HepG2 (cell line): ENCODE results near the gene FAM9C. TPM values are rescaled to one million over a fixed set of nuclear protein-coding genes. Genes with fewer than 3 reads are reported as not detected.

Experiments used
- ATAC-seq: fragments of 200-7000 bp; cut with Tn5 transposase; 3 replicates; pipeline ENCODE4 v1.9.1; 2020; ENCODE audit warnings: mild to moderate bottlenecking, moderate library complexity
- BruUV-seq: library from RNA; stranded (reverse); fragments of 400-500 nt; replicated peaks from 2 replicates; lab custom pipeline; 2021; lab: Mats Ljungman, UMichigan
- CTCF ChIA-PET: fragments of 300-600 bp; formaldehyde crosslinking; extraction: SDS; loops from one replicate; lab custom pipeline; 2021; ENCODE audit warnings: low total read pairs, inconsistent platforms, low intra/inter-chr PET ratio; lab: Yijun Ruan, JAX
- POLR2A ChIA-PET: fragments of 350-600 bp; sonication (Branson Sonifier 250); formaldehyde crosslinking; loops from one replicate; lab custom pipeline; 2020; ENCODE audit warnings: antibody characterized with exemption, inconsistent platforms; lab: Yijun Ruan, JAX
- DNase-seq: peaks from one replicate; pipeline ENCODE4 v3.0.0-alpha.2; 2015; ENCODE audit warnings: low spot score
- FAIRE-seq: peaks from 3 replicates; lab custom pipeline; 2011; peaks lifted over from hg19 to GRCh38; lab: Jason Lieb, UNC
- H2AFZ ChIP-seq: one replicate; pipeline ENCODE4 v1.6.1; 2011; ENCODE audit warnings: low read length, inconsistent platforms
- H3K27ac ChIP-seq: fragments of 300-600 bp; 3 replicates; pipeline ENCODE4 v1.8.0; 2011; ENCODE audit warnings: mixed run types, mild to moderate bottlenecking, mixed read lengths, low read length, inconsistent platforms; ENCODE audit not compliant: insufficient read depth; ENCODE audit errors: extremely low read length
- H3K27me3 ChIP-seq, 2 experiments: fragments of 200-600 bp in 1 of 2; 2 replicates in 1 of 2; 3 replicates in 1 of 2; pipeline versions ENCODE4 v1.6.0 to v1.8.0; 2011; ENCODE audit warnings: low read length in 2 of 2, mild to moderate bottlenecking in 2 of 2, moderate library complexity in 2 of 2, inconsistent platforms in 1 of 2; ENCODE audit not compliant: insufficient read depth in 2 of 2, control insufficient read depth in 1 of 2
- H3K36me3 ChIP-seq, 2 experiments: fragments of 200-600 bp in 1 of 2; replicated peaks in 1 of 2; 2 replicates in 1 of 2; 3 replicates in 1 of 2; pipeline versions ENCODE4 v1.5.1 to v1.8.0; 2011; ENCODE audit warnings: low read length in 2 of 2, inconsistent platforms in 1 of 2; ENCODE audit not compliant: insufficient read depth in 2 of 2, control insufficient read depth in 1 of 2
- H3K4me1 ChIP-seq: 2 replicates; pipeline ENCODE4 v1.5.1; 2012; ENCODE audit warnings: low read length, inconsistent platforms; ENCODE audit not compliant: insufficient read depth
- H3K4me2 ChIP-seq: 2 replicates; pipeline ENCODE4 v1.6.0; 2011; ENCODE audit warnings: low read depth, low read length, inconsistent platforms
- H3K4me3 ChIP-seq, 3 experiments: fragments of 200-600 bp in 1 of 3; sonication (generic), shearing (Covaris generic) in 1 of 3; replicated peaks in 1 of 3; 2 replicates each; pipeline ENCODE4 v1.5.1; 2011 to 2016; ENCODE audit warnings: low read length in 3 of 3, inconsistent platforms in 2 of 3, low read depth in 2 of 3, mild to moderate bottlenecking in 2 of 3, control low read depth in 1 of 3, mixed read lengths in 1 of 3; ENCODE audit not compliant: insufficient read depth in 1 of 3
- H3K79me2 ChIP-seq: one replicate; pipeline ENCODE4 v1.6.1; 2011; ENCODE audit warnings: low read length, inconsistent platforms; ENCODE audit not compliant: insufficient read depth
- H3K9ac ChIP-seq: 2 replicates; pipeline ENCODE4 v1.6.0; 2011; ENCODE audit warnings: mild to moderate bottlenecking, low read depth, low read length, inconsistent platforms; ENCODE audit not compliant: insufficient read depth
- H3K9me3 ChIP-seq: 2 replicates; pipeline ENCODE4 v1.5.1; 2012; ENCODE audit warnings: mild to moderate bottlenecking, low read length
- H4K20me1 ChIP-seq: 2 replicates; pipeline ENCODE4 v1.6.0; 2011; ENCODE audit warnings: inconsistent platforms, mild to moderate bottlenecking, low read length, moderate library complexity; ENCODE audit not compliant: insufficient read depth
- CBFB ChIP-seq: sonication (generic); formaldehyde crosslinking; IDR thresholded peaks from 2 replicates; pipeline ENCODE4 v1.4.0; 2020; ENCODE audit warnings: missing genetic modification reagents
- FIP1L1 ChIP-seq: fragments of 200-400 bp; formaldehyde crosslinking; IDR thresholded peaks from 2 replicates; pipeline ENCODE4 v1.6.1; 2018; ENCODE audit warnings: low read depth, mild to moderate bottlenecking, low read length, moderate library complexity, borderline replicate concordance; ENCODE audit not compliant: insufficient read depth
- GFI1 ChIP-seq: sonication (generic); formaldehyde crosslinking; IDR thresholded peaks from 2 replicates; pipeline ENCODE4 v1.5.0; 2020; ENCODE audit warnings: missing genetic modification reagents, mild to moderate bottlenecking, borderline replicate concordance
- HMG20B ChIP-seq: conservative IDR thresholded peaks from 2 replicates; pipeline ENCODE4 v1.6.1; 2016; ENCODE audit warnings: missing genetic modification reagents, missing compliant biosample characterization
- HOXA7 ChIP-seq: sonication (generic); formaldehyde crosslinking; IDR thresholded peaks from 2 replicates; pipeline ENCODE4 v1.8.1; 2022; ENCODE audit warnings: mild to moderate bottlenecking, missing genetic modification reagents, moderate library complexity
- IRF9 ChIP-seq: sonication (generic); formaldehyde crosslinking; IDR thresholded peaks from 2 replicates; pipeline ENCODE4 v1.8.0; 2022; ENCODE audit warnings: missing genetic modification reagents, mild to moderate bottlenecking, borderline replicate concordance
- SYNCRIP ChIP-seq: fragments of 200-400 bp; formaldehyde crosslinking; IDR thresholded peaks from 2 replicates; pipeline ENCODE4 v1.6.1; 2018; ENCODE audit warnings: mild to moderate bottlenecking, low read depth, low read length; ENCODE audit not compliant: insufficient read depth
- ZFY ChIP-seq: sonication (generic); formaldehyde crosslinking; IDR thresholded peaks from 2 replicates; pipeline ENCODE4 v1.4.0; 2020; ENCODE audit warnings: missing genetic modification reagents
- ZKSCAN8 ChIP-seq: IDR thresholded peaks from 2 replicates; pipeline ENCODE4 v1.6.1; 2016; ENCODE audit warnings: borderline replicate concordance, missing genetic modification reagents, missing compliant biosample characterization
- ZNF3 ChIP-seq: IDR thresholded peaks from 2 replicates; pipeline ENCODE4 v1.7.0; 2017; ENCODE audit warnings: inconsistent platforms
- ZNF563 ChIP-seq: sonication (generic); formaldehyde crosslinking; IDR thresholded peaks from 2 replicates; pipeline ENCODE4 v1.8.0; 2022; ENCODE audit warnings: mild to moderate bottlenecking, moderate library complexity, missing genetic modification reagents
- ZNF574 ChIP-seq: sonication (generic); formaldehyde crosslinking; IDR thresholded peaks from 2 replicates; pipeline ENCODE4 v1.4.0; 2020; ENCODE audit warnings: missing genetic modification reagents
- ZNF672 ChIP-seq: sonication (generic); formaldehyde crosslinking; IDR thresholded peaks from 2 replicates; pipeline ENCODE4 v1.8.1; 2022; ENCODE audit warnings: missing genetic modification reagents
- ZSCAN20 ChIP-seq: sonication (generic); formaldehyde crosslinking; IDR thresholded peaks from 2 replicates; pipeline ENCODE4 v1.4.0; 2020; ENCODE audit warnings: missing genetic modification reagents, mild to moderate bottlenecking, borderline replicate concordance
- WGBS: methylation state at CpG from one replicate; pipeline ENCODE4 v1.1.6; 2017; ENCODE audit warnings: low lambda C conversion rate; 5-methylcytosine and 5-hydroxymethylcytosine counted together
- in situ Hi-C: cut with HindIII; loops from 2 replicates; pipeline ENCODE4 v1.10.0; 2017; ENCODE audit warnings: low pct_unique_long_range_greater_than_20kb; ENCODE audit not compliant: extremely low pct_ligation_motif_present
- intact Hi-C: fragments of 100-400 bp; cut with micrococcal nuclease; formaldehyde crosslinking; loops from one replicate; pipeline ENCODE4 v1.10.0; 2022; ENCODE audit not compliant: unreplicated experiment
- polyA plus RNA-seq, 8 experiments: library from polyadenylated mRNA; depleted of rRNA in 3 of 8; stranded (reverse) in 7 of 8; unstranded in 1 of 8; fragments of >200 nt; fragmentation: Illumina TruSeq in 4 of 8; extraction: Trizol in 4 of 8; gene quantifications; 2 replicates each; pipeline versions ENCODE4 v1.2.1 to v1.2.3, GENCODE V29; 2011 to 2016; ENCODE audit warnings: low read depth in 4 of 8, missing spikeins in 1 of 8, mixed read lengths in 1 of 8; ENCODE audit not compliant: insufficient read depth in 1 of 8
- total RNA-seq, 5 experiments: library from RNA; depleted of rRNA; stranded (reverse); fragments of >200 nt; fragmentation: Illumina TruSeq; extraction: Trizol; gene quantifications; 2 replicates each; pipeline ENCODE4 v1.2.3, GENCODE V29; 2016; ENCODE audit warnings: low read depth in 1 of 5
- TF ChIP-seq, protein P1 (sequence below): sonication (generic); formaldehyde crosslinking; IDR thresholded peaks from 2 replicates; pipeline ENCODE4 v1.5.0; 2020; ENCODE audit warnings: mild to moderate bottlenecking, missing genetic modification reagents
- TF ChIP-seq, protein P2 (sequence below): IDR thresholded peaks from 2 replicates; pipeline ENCODE4 v1.6.1; 2016; ENCODE audit warnings: mild to moderate bottlenecking, missing biosample characterization, missing genetic modification reagents

FAM9C gene
- total and polyA plus RNA-seq, 2 of the 13 experiments (the other 11 are each of a cell fraction or from before 2014, with no cell fraction given): not detected

DNA sequence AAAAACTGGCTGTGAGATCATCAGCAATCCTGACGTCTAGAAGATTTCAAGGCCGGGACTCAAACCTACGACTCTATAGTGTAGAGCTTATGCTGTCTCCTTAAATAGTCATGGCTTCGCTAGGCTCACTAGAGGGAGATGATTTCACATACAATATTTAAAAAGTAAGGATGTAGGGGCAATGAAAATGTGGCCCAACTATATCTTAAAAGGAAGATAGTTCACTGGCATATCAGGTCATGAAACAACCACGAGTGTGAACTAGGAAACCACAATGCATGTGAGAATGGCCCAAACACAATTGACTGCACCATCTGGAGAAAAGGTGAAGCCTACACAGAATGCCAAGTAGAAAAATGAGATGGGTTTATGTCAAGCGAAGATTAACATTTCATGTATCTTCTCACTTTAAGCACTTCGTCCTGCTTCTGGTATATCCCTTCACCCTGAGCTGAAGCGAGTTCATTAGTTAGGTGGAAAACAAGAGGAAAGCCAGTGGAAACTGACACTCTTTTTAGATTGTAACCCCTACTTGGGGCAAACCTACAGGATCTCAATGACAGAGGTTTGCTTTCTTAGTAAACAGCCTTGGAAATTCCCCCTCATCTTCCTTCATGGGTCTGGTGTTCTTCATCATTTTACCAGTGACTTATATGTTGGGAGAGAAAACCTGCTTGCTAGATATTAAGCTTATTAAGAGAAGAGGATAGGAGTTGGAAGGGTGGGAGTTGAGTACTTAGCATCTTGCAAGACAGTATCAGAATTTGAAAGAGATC, 17.4 kb downstream of the FAM9C start:
- ChIA-PET POLR2A (no interaction called here), CTCF (no interaction called here)
- TF ChIP-seq, protein P1, sequence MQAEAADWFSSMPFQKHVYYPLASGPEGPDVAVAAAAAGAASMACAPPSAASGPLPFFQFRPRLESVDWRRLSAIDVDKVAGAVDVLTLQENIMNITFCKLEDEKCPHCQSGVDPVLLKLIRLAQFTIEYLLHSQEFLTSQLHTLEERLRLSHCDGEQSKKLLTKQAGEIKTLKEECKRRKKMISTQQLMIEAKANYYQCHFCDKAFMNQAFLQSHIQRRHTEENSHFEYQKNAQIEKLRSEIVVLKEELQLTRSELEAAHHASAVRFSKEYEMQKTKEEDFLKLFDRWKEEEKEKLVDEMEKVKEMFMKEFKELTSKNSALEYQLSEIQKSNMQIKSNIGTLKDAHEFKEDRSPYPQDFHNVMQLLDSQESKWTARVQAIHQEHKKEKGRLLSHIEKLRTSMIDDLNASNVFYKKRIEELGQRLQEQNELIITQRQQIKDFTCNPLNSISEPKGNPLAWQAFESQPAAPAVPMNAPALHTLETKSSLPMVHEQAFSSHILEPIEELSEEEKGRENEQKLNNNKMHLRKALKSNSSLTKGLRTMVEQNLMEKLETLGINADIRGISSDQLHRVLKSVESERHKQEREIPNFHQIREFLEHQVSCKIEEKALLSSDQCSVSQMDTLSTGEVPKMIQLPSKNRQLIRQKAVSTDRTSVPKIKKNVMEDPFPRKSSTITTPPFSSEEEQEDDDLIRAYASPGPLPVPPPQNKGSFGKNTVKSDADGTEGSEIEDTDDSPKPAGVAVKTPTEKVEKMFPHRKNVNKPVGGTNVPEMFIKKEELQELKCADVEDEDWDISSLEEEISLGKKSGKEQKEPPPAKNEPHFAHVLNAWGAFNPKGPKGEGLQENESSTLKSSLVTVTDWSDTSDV (CRISPR knock-in tag): no peak
- TF ChIP-seq HMG20B (CRISPR knock-in tag) (no peak), ZSCAN20 (CRISPR knock-in tag) (no peak), IRF9 (CRISPR knock-in tag) (no peak), ZNF563 (CRISPR knock-in tag) (no peak), FIP1L1 (no peak), ZKSCAN8 (CRISPR knock-in tag) (no peak), ZNF672 (no peak), ZNF574 (CRISPR knock-in tag) (no peak), GFI1 (CRISPR knock-in tag) (no peak), HOXA7 (CRISPR knock-in tag) (no peak), SYNCRIP (no peak), CBFB (no peak), ZNF3 (no peak), ZFY (CRISPR knock-in tag) (no peak)
- TF ChIP-seq, protein P2, sequence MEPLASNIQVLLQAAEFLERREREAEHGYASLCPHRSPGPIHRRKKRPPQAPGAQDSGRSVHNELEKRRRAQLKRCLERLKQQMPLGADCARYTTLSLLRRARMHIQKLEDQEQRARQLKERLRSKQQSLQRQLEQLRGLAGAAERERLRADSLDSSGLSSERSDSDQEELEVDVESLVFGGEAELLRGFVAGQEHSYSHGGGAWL (CRISPR knock-in tag): no peak

More for the DNA sequence above, 17.4 kb downstream of the FAM9C start:
- no peak for FAIRE-seq
- H3K9me3 ChIP-seq: no peaks in the 10 kb centered on the region
- BruUV-seq: no TSS peak
- H3K9ac ChIP-seq: no peak overlapping the region
- H3K4me3 ChIP-seq: no peak overlapping the region
- DNase-seq: no peak
- H3K27me3 ChIP-seq: no peaks in the 10 kb centered on the region
- in situ Hi-C loops: no loop called here
- no peaks in the 10 kb centered on the region for H3K79me2 ChIP-seq
- intact Hi-C loops: no loop called here
- WGBS: 65% methylated on average over 8 of the region's 8 CpGs
- no peak overlapping the region for H3K4me2 ChIP-seq
- peaks cover 21% of the 10 kb centered on the region for H3K4me1 ChIP-seq
- H2AFZ ChIP-seq: no peak overlapping the region
- ATAC-seq: no peak
- no peaks in the 10 kb centered on the region for H4K20me1 ChIP-seq
- no peaks in the 10 kb centered on the region for H3K36me3 ChIP-seq
- no peak overlapping the region for H3K27ac ChIP-seq
